K562 (cell line): ENCODE measurements around the gene ZNF296. TPM values are rescaled to one million over a fixed set of nuclear protein-coding genes. Genes with fewer than 3 reads are reported as not detected.
A peak's percentile ranks its signal among the peaks of the same experiment; 100 is the strongest.

Source experiments
- CEBPB ChIP-seq: fragments of 450-650 bp; IDR thresholded peaks from 2 replicates; pipeline ENCODE4 v1.6.1; 2016; ENCODE audit warnings: missing genetic modification characterization, missing compliant biosample characterization
- EHMT2 ChIP-seq: fragments of 450-650 bp; IDR thresholded peaks from 2 replicates; pipeline ENCODE4 v1.6.1; 2018; ENCODE audit warnings: antibody characterized with exemption
- HNRNPUL1 ChIP-seq: fragments of 200-400 bp; formaldehyde crosslinking; IDR thresholded peaks from 2 replicates; pipeline ENCODE4 v1.6.1; 2017; ENCODE audit warnings: low read length
- IFI16 ChIP-seq: fragments of 250-450 bp; sonication (Bioruptor Pico); IDR thresholded peaks from 2 replicates; pipeline ENCODE4 v2.1.2; 2022; ENCODE audit warnings: mild to moderate bottlenecking, inconsistent platforms
- MTA3 ChIP-seq: fragments of 450-650 bp; formaldehyde crosslinking; IDR thresholded peaks from 2 replicates; pipeline ENCODE4 v1.6.1; 2017; ENCODE audit warnings: mild to moderate bottlenecking, borderline replicate concordance
- NFYB ChIP-seq: IDR thresholded peaks from 2 replicates; pipeline ENCODE4 v1.6.1; 2011; ENCODE audit warnings: mild to moderate bottlenecking, moderate library complexity; ENCODE audit not compliant: insufficient read length; ENCODE audit errors: extremely low read depth
- RB1 ChIP-seq: fragments of 450-650 bp; IDR thresholded peaks from 2 replicates; pipeline ENCODE4 v1.6.1; 2017; ENCODE audit warnings: low read depth, mild to moderate bottlenecking
- XRCC3 ChIP-seq: fragments of 450-650 bp; IDR thresholded peaks from 2 replicates; pipeline ENCODE4 v1.6.1; 2017; ENCODE audit warnings: mild to moderate bottlenecking, moderate library complexity
- polyA plus RNA-seq, 8 experiments: library from polyadenylated mRNA; depleted of rRNA in 4 of 8; stranded (reverse) in 5 of 8; unstranded in 3 of 8; fragments of >200 nt; fragmentation: Nextera tagmentation in 2 of 8; fragmentation: Illumina TruSeq in 1 of 8; extraction: Ambion mirVana in 2 of 8; extraction: Trizol in 1 of 8; gene quantifications; 2 replicates each; pipeline versions ENCODE4 v1.2.1 to v1.2.3, GENCODE V29; 2011 to 2014; ENCODE audit warnings: inconsistent platforms in 1 of 8, missing spikeins in 1 of 8
- total RNA-seq, 7 experiments: library from RNA; depleted of rRNA in 6 of 7; stranded (reverse); fragments of >200 nt in 6 of 7; fragmentation: Illumina TruSeq in 2 of 7; extraction: Trizol in 2 of 7; gene quantifications; 2 replicates each; pipeline versions ENCODE4 v1.2.1 to v1.2.3, GENCODE V29; 2011 to 2021; ENCODE audit warnings: low replicate concordance in 1 of 7
- TF ChIP-seq, protein P1 (sequence below): fragments of 450-650 bp; IDR thresholded peaks from 2 replicates; pipeline ENCODE4 v1.6.1; 2016; ENCODE audit warnings: low read depth
- TF ChIP-seq, protein P2 (sequence below), 2 experiments: fragments of 450-650 bp; conservative IDR thresholded peaks; 2 replicates each; pipeline ENCODE4 v1.6.1; 2017; ENCODE audit warnings: mild to moderate bottlenecking in 2 of 2, moderate library complexity in 2 of 2
- TF ChIP-seq, protein P3 (sequence below): fragments of 250-450 bp; sonication (Bioruptor Pico); IDR thresholded peaks from 2 replicates; pipeline ENCODE4 v1.8.0; 2022; ENCODE audit warnings: inconsistent platforms
- TF ChIP-seq, protein P4 (sequence below): fragments of 450-650 bp; IDR thresholded peaks from 2 replicates; pipeline ENCODE4 v1.6.1; 2018; ENCODE audit not compliant: partially characterized antibody

Gene ZNF296
- total and polyA plus RNA-seq, 9 of the 15 experiments (the other 6 are each of a cell fraction or from before 2014, with no cell fraction given): 0.03 to 8.8 (median 0.47) TPM; not detected in 1

DNA sequence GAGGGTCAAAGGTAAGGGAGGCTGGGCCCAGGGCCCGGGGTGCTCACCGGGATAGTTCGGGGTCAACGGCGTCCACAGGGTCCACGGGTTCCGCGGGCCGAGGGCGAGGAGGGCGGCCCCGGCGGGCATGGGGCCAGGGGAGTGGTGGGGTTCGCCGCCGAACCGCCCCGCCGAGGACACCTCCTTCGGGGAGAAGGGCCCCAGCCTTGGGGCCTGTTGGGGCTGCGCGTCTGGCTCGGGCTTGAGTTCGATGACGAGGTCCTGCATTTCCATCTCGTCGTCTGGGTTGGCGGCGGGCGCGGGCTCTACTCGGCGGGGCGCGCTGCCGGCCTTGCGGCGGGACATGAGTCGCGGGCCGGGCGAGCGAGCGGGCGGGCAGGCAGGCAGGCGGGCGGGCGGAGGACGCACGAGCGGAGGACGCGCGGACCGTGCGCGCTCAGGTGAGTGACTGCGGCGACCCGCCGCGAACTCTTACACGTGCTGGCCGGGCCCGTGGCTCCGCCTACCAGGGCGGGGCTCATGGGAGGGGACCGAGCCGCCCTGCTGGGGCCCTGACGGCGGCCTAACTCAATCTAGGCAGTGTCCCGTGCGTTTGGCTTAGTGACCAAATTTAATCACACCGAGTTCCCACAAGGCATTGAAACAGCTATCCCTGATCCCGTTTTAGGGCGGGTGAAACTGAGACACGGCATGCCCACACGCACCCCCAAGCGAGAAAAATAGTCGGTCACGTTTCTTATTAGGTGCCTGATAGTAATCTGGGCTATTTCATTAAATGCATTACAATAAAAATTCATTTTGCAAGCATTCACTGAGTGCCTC lies at the start of gene ZNF296 (continued):
- TF ChIP-seq, protein P1, sequence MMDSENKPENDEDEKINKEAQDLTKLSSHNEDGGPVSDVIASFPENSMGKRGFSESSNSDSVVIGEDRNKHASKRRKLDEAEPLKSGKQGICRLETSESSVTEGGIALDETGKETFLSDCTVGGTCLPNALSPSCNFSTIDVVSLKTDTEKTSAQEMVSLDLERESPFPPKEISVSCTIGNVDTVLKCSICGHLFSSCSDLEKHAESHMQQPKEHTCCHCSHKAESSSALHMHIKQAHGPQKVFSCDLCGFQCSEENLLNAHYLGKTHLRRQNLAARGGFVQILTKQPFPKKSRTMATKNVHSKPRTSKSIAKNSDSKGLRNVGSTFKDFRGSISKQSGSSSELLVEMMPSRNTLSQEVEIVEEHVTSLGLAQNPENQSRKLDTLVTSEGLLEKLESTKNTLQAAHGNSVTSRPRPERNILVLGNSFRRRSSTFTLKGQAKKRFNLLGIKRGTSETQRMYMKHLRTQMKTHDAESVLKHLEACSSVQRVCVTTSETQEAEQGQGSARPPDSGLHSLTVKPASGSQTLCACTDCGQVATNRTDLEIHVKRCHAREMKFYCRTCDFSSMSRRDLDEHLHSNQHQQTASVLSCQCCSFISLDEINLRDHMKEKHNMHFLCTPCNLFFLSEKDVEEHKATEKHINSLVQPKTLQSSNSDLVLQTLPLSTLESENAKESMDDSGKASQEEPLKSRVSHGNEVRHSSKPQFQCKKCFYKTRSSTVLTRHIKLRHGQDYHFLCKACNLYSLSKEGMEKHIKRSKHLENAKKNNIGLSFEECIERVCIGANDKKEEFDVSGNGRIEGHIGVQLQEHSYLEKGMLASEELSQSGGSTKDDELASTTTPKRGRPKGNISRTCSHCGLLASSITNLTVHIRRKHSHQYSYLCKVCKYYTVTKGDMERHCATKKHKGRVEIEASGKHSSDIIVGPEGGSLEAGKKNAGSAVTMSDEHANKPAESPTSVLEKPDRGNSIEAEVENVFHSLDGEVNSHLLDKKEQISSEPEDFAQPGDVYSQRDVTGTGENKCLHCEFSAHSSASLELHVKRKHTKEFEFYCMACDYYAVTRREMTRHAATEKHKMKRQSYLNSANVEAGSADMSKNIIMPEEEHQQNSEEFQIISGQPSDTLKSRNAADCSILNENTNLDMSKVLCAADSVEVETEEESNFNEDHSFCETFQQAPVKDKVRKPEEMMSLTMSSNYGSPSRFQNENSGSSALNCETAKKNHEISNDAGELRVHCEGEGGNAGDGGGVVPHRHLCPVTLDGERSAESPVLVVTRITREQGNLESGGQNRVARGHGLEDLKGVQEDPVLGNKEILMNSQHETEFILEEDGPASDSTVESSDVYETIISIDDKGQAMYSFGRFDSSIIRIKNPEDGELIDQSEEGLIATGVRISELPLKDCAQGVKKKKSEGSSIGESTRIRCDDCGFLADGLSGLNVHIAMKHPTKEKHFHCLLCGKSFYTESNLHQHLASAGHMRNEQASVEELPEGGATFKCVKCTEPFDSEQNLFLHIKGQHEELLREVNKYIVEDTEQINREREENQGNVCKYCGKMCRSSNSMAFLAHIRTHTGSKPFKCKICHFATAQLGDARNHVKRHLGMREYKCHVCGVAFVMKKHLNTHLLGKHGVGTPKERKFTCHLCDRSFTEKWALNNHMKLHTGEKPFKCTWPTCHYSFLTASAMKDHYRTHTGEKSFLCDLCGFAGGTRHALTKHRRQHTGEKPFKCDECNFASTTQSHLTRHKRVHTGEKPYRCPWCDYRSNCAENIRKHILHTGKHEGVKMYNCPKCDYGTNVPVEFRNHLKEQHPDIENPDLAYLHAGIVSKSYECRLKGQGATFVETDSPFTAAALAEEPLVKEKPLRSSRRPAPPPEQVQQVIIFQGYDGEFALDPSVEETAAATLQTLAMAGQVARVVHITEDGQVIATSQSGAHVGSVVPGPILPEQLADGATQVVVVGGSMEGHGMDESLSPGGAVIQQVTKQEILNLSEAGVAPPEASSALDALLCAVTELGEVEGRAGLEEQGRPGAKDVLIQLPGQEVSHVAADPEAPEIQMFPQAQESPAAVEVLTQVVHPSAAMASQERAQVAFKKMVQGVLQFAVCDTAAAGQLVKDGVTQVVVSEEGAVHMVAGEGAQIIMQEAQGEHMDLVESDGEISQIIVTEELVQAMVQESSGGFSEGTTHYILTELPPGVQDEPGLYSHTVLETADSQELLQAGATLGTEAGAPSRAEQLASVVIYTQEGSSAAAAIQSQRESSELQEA: no peak
- TF ChIP-seq, protein P2, sequence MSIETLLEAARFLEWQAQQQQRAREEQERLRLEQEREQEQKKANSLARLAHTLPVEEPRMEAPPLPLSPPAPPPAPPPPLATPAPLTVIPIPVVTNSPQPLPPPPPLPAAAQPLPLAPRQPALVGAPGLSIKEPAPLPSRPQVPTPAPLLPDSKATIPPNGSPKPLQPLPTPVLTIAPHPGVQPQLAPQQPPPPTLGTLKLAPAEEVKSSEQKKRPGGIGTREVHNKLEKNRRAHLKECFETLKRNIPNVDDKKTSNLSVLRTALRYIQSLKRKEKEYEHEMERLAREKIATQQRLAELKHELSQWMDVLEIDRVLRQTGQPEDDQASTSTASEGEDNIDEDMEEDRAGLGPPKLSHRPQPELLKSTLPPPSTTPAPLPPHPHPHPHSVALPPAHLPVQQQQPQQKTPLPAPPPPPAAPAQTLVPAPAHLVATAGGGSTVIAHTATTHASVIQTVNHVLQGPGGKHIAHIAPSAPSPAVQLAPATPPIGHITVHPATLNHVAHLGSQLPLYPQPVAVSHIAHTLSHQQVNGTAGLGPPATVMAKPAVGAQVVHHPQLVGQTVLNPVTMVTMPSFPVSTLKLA (conservative IDR thresholded peaks at IDR 0.05): peak; percentile 81 to 89
- TF ChIP-seq IFI16: no peak
- TF ChIP-seq, protein P3, sequence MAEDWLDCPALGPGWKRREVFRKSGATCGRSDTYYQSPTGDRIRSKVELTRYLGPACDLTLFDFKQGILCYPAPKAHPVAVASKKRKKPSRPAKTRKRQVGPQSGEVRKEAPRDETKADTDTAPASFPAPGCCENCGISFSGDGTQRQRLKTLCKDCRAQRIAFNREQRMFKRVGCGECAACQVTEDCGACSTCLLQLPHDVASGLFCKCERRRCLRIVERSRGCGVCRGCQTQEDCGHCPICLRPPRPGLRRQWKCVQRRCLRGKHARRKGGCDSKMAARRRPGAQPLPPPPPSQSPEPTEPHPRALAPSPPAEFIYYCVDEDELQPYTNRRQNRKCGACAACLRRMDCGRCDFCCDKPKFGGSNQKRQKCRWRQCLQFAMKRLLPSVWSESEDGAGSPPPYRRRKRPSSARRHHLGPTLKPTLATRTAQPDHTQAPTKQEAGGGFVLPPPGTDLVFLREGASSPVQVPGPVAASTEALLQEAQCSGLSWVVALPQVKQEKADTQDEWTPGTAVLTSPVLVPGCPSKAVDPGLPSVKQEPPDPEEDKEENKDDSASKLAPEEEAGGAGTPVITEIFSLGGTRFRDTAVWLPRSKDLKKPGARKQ (CRISPR knock-in tag): no peak
- no peak for TF ChIP-seq EHMT2
- no peak; the same call in 1 of the 2 replicates for TF ChIP-seq CEBPB (tag)
- TF ChIP-seq MTA3: no peak
- TF ChIP-seq XRCC3: no peak
- no peak for TF ChIP-seq NFYB
- peak; percentile 83 for TF ChIP-seq RB1
- no peak for TF ChIP-seq HNRNPUL1
- TF ChIP-seq, protein P4, sequence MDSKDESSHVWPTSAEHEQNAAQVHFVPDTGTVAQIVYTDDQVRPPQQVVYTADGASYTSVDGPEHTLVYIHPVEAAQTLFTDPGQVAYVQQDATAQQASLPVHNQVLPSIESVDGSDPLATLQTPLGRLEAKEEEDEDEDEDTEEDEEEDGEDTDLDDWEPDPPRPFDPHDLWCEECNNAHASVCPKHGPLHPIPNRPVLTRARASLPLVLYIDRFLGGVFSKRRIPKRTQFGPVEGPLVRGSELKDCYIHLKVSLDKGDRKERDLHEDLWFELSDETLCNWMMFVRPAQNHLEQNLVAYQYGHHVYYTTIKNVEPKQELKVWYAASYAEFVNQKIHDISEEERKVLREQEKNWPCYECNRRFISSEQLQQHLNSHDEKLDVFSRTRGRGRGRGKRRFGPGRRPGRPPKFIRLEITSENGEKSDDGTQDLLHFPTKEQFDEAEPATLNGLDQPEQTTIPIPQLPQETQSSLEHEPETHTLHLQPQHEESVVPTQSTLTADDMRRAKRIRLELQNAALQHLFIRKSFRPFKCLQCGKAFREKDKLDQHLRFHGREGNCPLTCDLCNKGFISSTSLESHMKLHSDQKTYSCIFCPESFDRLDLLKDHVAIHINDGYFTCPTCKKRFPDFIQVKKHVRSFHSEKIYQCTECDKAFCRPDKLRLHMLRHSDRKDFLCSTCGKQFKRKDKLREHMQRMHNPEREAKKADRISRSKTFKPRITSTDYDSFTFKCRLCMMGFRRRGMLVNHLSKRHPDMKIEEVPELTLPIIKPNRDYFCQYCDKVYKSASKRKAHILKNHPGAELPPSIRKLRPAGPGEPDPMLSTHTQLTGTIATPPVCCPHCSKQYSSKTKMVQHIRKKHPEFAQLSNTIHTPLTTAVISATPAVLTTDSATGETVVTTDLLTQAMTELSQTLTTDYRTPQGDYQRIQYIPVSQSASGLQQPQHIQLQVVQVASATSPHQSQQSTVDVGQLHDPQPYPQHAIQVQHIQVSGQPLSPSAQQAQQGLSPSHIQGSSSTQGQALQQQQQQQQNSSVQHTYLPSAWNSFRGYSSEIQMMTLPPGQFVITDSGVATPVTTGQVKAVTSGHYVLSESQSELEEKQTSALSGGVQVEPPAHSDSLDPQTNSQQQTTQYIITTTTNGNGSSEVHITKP: no peak
